HG02798 (cell line): ENCODE measurements around the gene FEZ2.

Source experiments
- ATAC-seq: cut with Tn5 transposase; IDR thresholded peaks from one replicate; pipeline ENCODE4 v1.9.1; 2021; ENCODE audit warnings: mild to moderate bottlenecking; ENCODE audit not compliant: unreplicated experiment, poor library complexity

The FEZ2 gene

GRCh38 chr2:36536776-36537175 lies 61.2 kb downstream of the FEZ2 start:
- no peak for ATAC-seq

- no peak for ATAC-seq
Measured at GRCh38 chr2:36535099-36535498, 62.9 kb downstream of the FEZ2 start.

GRCh38 chr2:36534275-36534799 lies 63.6 kb downstream of the FEZ2 start:
- ATAC-seq, result no peak

- no peak for ATAC-seq
Measured at GRCh38 chr2:36530983-36531354, 67.0 kb downstream of the FEZ2 start.

- peak; percentile 53 for ATAC-seq
Measured at GRCh38 chr2:36530178-36530982, 67.6 kb downstream of the FEZ2 start.

GRCh38 chr2:36528766-36529392 lies 69.1 kb downstream of the FEZ2 start:
- ATAC-seq, result peak; percentile 34

- ATAC-seq, result peak; percentile 91
Measured at GRCh38 chr2:36528274-36528673, 69.7 kb downstream of the FEZ2 start.

- no peak for ATAC-seq
Measured at GRCh38 chr2:36526226-36526625, 71.7 kb downstream of the FEZ2 start.

GRCh38 chr2:36525245-36525644 lies 72.7 kb downstream of the FEZ2 start:
- no peak for ATAC-seq

GRCh38 chr2:36523153-36523552 lies 74.8 kb downstream of the FEZ2 start:
- no peak for ATAC-seq

GRCh38 chr2:36520431-36520830 lies 77.5 kb downstream of the FEZ2 start:
- no peak for ATAC-seq

- ATAC-seq, result no peak
Measured at GRCh38 chr2:36516136-36516870, 81.7 kb downstream of the FEZ2 start.

- ATAC-seq, result no peak
Measured at GRCh38 chr2:36515538-36515937, 82.4 kb downstream of the FEZ2 start.

- no peak for ATAC-seq
Measured at GRCh38 chr2:36513661-36514060, 84.3 kb downstream of the FEZ2 start.

- no peak for ATAC-seq
Measured at GRCh38 chr2:36512705-36513104, 85.3 kb downstream of the FEZ2 start.

GRCh38 chr2:36511858-36512603 lies 85.9 kb downstream of the FEZ2 start:
- peak; percentile 63 for ATAC-seq

GRCh38 chr2:36509075-36509474 lies 88.9 kb downstream of the FEZ2 start:
- ATAC-seq, result no peak

GRCh38 chr2:36507408-36507812 lies 90.6 kb downstream of the FEZ2 start:
- peak; percentile 87 for ATAC-seq
